Activated T-cell treated with anti-CD3 and anti-CD28 coated beads, Interleukin-2, amount 50 U/mL, for 4 hours (primary cell): Measurements from ENCODE around the gene SPATS2. TPM values are rescaled to one million over a fixed set of nuclear protein-coding genes. Genes with fewer than 3 reads are reported as not detected.

Experiments used
- ATAC-seq, 2 donors: fragments of 200-7000 bp; cut with Tn5 transposase; one replicate each; pipeline ENCODE4 v1.10.0; 2021
- DNase-seq: peaks from one replicate; pipeline ENCODE4 v3.0.0-alpha.2; 2020
- H3K27me3 Mint-ChIP-seq: one replicate; pipeline ENCODE4 v1.8.0; 2021; ENCODE audit warnings: low read depth, mixed read lengths
- H3K36me3 Mint-ChIP-seq: one replicate; pipeline ENCODE4 v1.8.0; 2022; ENCODE audit warnings: mixed read lengths; ENCODE audit not compliant: insufficient read depth
- H3K4me1 Mint-ChIP-seq: one replicate; pipeline ENCODE4 v1.8.0; 2021; ENCODE audit warnings: low read depth, mixed read lengths
- H3K4me3 Mint-ChIP-seq: one replicate; pipeline ENCODE4 v1.8.0; 2021; ENCODE audit warnings: mild to moderate bottlenecking, moderate library complexity, mixed read lengths
- H3K9me3 Mint-ChIP-seq: one replicate; pipeline ENCODE4 v1.8.0; 2021; ENCODE audit warnings: mixed read lengths
- total RNA-seq, 3 donors: library from RNA; stranded (reverse); gene quantifications; one replicate each; pipeline ENCODE4 v1.2.1, GENCODE V29; 2021

The SPATS2 gene
- total RNA-seq, 3 donors from 2014 or later = 6.9 to 7.2 (median 7.0) TPM

DNA sequence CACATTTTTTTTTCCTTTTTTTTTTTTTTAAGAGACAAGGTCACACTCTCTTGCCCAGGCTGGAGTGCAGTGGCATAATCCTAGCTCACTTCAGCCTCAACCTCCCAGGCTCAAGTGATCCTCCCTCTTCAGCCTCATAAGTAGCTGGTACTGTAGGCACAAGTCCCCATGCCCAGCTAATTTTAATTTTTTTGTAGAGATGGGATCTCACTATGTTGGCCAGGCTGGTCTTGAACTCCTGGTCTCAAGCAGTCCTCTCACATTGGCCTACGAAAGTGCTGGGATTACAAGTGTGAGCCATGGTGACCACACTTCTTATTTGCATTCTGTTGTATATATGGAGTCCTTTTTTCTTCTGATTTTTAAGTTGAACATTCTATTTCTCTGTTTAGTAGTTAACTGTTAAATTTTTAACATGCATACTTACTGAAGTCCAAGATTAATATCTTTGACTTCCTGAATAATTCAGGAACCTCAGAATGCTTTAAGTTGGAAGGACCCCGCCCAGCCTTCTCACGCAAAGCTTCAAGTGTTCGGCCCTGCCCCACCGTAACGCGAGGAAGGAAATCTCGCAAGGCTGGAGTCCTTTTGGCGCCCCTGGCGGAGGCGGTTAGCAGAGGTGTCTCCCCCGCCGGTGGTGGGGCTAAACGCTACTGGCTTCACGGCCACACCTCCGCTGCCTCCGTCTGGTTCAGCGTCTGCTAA, 21.6 kb downstream of the SPATS2 start:
- Mint-ChIP-seq H3K4me3 (no peak overlapping the region), H3K4me1 (no peaks in the 10 kb centered on the region), H3K9me3 (no peaks in the 10 kb centered on the region), H3K36me3 (no peaks in the 10 kb centered on the region), H3K27me3 (no peaks in the 10 kb centered on the region)
- peak; percentile 88 to 92 for ATAC-seq
- DNase-seq = peak; percentile 62

DNA sequence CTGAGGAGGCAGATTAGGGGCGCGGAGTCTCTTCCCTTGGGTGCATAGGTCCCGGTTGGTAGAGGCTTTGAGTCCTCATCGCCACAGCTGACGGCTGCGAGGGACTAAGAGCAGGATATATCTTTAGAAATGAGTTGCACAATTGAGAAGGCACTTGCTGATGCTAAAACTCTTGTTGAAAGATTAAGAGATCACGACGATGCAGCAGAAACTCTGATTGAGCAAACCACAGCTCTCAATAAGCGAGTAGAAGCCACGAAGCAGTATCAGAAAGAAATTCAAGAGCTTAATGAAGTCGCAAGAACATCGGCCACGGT, 22.1 kb downstream of the SPATS2 start:
- Mint-ChIP-seq H3K27me3 (no peaks in the 10 kb centered on the region), H3K4me3 (no peak overlapping the region), H3K4me1 (no peaks in the 10 kb centered on the region), H3K36me3 (no peaks in the 10 kb centered on the region), H3K9me3 (no peaks in the 10 kb centered on the region)
- no peak for DNase-seq
- no peak for ATAC-seq

DNA sequence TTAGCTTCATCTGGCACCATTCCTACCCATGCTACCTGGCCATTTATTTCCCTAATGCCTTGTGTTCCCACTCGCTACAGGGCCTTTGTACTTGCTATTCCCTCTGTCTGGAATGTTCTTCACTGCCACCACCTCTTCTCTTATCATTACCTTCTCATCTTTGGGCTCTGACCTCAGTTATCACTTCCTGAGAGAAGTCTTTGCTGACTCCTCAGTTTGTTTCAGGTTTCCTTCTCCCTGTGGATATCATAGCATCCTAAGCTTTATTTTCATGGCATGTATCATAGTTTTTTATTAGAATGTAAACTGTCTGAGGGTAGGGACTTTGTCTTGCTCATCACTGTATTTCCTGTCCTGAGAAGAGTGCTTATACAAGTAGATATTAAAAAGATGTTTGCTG, 29.7 kb downstream of the SPATS2 start:
- no peaks in the 10 kb centered on the region for H3K9me3 Mint-ChIP-seq
- no peak overlapping the region for H3K4me3 Mint-ChIP-seq
- ATAC-seq (no peak), DNase-seq (no peak)
- H3K4me1 Mint-ChIP-seq = no peaks in the 10 kb centered on the region
- H3K36me3 Mint-ChIP-seq = no peaks in the 10 kb centered on the region
- no peaks in the 10 kb centered on the region for H3K27me3 Mint-ChIP-seq

DNA sequence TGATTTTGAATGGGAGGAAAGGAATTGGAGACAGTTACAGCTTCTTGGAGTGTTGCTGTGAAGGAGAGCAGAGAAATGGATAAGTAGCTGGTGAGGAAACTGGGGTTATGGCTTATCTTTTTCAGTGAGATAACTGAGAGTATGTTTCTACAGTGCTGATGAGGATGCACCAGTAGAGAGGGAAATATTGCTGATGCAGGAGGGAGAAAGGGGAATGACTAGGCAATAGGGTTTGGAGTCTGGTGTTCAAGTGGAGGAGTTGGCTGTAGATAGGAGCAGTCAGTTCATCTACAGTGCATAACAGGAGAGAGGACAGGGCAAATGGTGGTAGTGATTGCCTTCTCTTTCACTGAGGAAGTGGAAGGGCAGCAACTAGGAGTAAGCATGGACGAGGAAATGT, 33.0 kb downstream of the SPATS2 start:
- Mint-ChIP-seq H3K4me3 (no peak overlapping the region), H3K9me3 (no peaks in the 10 kb centered on the region), H3K27me3 (no peaks in the 10 kb centered on the region)

DNA sequence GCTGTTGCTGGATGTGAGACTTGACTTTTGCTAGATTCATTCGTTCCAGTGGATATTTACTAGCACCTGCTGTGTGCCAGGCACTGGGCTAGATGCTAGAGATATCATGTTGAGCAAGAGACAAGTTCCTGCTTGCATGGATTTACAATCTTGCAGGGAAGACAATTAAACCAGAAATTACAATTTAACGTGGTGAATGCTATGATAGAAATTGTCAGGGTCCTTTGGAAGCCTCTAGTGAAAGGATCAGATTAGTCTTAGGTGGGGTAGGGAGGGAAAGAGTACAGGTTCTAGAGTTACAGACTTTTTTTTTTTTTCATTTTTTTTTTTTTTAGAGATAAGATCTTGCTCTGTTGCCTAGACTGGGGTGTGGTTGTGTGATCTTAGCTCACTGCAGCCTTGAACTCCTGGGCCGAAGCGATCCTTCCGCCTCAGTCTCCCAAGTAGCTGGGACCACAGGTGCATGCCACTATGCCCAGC, 36.7 kb downstream of the SPATS2 start:
- no peak overlapping the region for H3K4me3 Mint-ChIP-seq
- no peak for ATAC-seq

More for the DNA sequence above, 33.0 kb downstream of the SPATS2 start:
- peaks cover 8% of the 10 kb centered on the region for H3K4me1 Mint-ChIP-seq
- H3K36me3 Mint-ChIP-seq = no peaks in the 10 kb centered on the region
- no peak for ATAC-seq
- no peak for DNase-seq

DNA sequence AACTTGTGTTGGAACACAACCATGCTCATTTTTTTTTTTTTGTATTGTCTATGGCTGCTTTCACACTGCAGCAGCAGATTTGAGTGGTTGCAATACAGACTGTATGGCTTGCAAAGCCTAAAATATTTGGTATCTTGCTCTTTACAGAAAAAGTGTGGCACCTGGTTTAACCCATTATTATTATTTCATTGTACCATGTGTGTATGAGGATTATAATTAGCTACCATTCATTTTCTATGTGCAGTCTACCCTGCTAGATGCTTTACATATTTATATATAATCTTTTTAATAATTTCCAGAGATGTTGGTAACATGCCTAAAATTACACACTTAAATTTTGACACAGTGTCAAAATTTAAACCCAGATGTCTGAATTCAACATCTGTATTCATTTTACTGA, 37.7 kb downstream of the SPATS2 start:
- Mint-ChIP-seq H3K4me3 (no peak overlapping the region), H3K36me3 (no peaks in the 10 kb centered on the region), H3K9me3 (no peaks in the 10 kb centered on the region), H3K4me1 (peaks cover 8% of the 10 kb centered on the region), H3K27me3 (no peaks in the 10 kb centered on the region)
- DNase-seq (no peak), ATAC-seq (no peak)

More for the DNA sequence above, 36.7 kb downstream of the SPATS2 start:
- no peak for DNase-seq
- H3K27me3 Mint-ChIP-seq = no peaks in the 10 kb centered on the region
- H3K36me3 Mint-ChIP-seq = no peaks in the 10 kb centered on the region
- H3K9me3 Mint-ChIP-seq = no peaks in the 10 kb centered on the region
- peaks cover 8% of the 10 kb centered on the region for H3K4me1 Mint-ChIP-seq

DNA sequence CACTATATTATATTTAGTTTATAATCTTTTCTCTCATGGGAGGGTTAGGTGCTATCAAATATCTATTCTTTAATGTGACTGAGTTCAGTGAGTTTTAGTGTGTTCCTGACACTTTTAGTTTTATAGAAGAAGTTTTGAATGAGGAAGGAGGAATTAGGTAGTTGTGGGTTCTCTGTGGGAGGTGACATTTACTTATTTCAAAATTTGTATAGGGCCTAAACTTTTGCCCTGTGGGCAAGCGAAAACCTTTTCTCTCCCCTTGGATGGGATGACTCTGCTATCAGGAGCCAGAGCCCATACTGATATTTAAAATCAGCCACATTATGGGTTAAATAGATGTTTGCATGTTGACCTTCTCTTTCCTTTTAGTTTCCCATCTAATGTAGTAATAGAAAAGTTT, 43.6 kb downstream of the SPATS2 start:
- ATAC-seq = no peak
- no peak for DNase-seq
- no peaks in the 10 kb centered on the region for H3K9me3 Mint-ChIP-seq
- no peaks in the 10 kb centered on the region for H3K27me3 Mint-ChIP-seq
- H3K36me3 Mint-ChIP-seq = no peaks in the 10 kb centered on the region
- no peak overlapping the region for H3K4me3 Mint-ChIP-seq
- H3K4me1 Mint-ChIP-seq = no peaks in the 10 kb centered on the region

DNA sequence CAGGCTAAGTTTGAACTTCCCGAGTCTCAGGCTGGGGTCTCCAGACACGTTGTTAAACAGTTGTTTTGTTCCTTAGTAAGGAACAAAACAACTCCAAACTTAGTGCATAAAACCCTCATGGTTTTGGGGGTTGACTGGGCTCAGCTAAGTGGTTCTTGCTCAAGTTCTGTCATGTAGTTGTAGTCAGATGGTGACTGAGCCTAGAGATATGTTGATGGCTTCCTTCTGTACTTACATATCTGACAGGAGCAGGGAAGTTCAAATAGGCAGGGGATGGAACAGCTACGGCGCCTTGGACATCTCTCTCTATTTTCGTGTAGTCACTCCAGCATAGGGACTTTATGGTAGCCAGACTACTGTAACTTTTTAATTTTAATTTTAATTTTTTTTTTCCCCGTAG, 45.7 kb downstream of the SPATS2 start:
- H3K4me1 Mint-ChIP-seq = no peaks in the 10 kb centered on the region
- H3K27me3 Mint-ChIP-seq = no peaks in the 10 kb centered on the region
- ATAC-seq = no peak
- H3K9me3 Mint-ChIP-seq = no peaks in the 10 kb centered on the region
- H3K4me3 Mint-ChIP-seq = no peak overlapping the region
- no peaks in the 10 kb centered on the region for H3K36me3 Mint-ChIP-seq
- DNase-seq = no peak

DNA sequence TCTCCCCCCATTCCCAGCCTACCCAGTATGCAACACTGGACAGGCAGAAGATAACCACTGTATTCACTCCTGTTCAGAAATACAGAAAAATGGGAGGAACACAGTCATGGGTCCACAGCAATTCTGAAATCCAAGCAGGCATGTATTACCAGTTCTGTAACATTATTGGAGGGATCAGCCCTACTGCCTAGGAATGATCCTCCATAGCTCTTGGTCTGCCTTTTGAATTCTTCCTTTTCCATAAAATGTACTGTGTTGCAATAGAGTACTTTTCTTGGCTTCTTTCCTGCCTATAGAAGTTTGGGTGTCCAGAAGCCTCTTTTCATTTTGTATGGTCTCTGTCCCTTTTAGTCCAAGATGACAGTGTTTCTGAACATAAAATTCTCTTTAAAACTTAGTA, 46.5 kb downstream of the SPATS2 start:
- Mint-ChIP-seq H3K9me3 (no peaks in the 10 kb centered on the region), H3K4me3 (no peak overlapping the region), H3K27me3 (no peaks in the 10 kb centered on the region), H3K4me1 (no peaks in the 10 kb centered on the region), H3K36me3 (no peaks in the 10 kb centered on the region)
- no peak for DNase-seq
- no peak for ATAC-seq

DNA sequence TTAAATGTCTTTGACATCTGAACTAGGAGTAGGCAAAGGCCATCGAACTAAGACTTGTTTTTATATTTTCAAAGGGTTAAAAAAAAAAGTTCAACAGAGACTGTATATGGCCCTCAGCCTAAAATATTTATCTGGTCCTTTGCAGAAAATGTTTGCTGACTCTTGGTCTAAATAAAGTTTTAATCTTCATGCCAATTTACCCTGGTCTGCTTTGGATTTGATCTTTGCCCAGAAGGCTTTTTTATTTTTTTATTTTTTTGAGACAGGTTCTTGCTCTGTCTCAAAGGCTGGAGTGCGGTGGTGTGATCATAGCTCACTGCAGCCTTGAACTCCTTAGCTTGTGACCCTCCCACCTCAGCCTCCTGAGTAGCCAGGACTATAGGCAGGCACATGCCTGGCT, 47.1 kb downstream of the SPATS2 start:
- no peaks in the 10 kb centered on the region for H3K9me3 Mint-ChIP-seq
- no peaks in the 10 kb centered on the region for H3K27me3 Mint-ChIP-seq
- DNase-seq = no peak
- no peak for ATAC-seq
- no peaks in the 10 kb centered on the region for H3K36me3 Mint-ChIP-seq
- H3K4me3 Mint-ChIP-seq = no peak overlapping the region
- H3K4me1 Mint-ChIP-seq = no peaks in the 10 kb centered on the region

DNA sequence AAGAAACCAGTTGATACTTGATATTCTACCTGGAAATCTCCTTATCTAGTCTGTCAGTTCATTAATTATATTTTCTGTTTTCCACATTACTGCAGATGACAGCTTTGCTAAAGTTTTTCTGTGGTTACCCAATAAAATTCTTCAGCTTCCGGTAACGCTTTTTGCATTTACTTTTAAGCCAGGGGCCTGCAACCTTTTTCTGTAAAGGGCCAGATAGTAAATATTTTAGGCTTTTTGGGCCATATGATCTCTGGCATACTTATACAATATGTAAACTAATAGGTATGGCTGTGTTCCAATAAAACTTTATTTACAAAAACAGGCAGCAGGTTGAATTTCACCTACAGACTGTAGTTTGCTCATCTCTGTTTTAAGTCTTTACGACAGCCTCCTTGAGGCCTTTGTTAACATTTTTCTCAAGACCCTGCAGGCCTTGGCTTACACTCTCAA, 48.3 kb downstream of the SPATS2 start:
- DNase-seq (no peak), ATAC-seq (no peak)
- Mint-ChIP-seq H3K4me1 (no peaks in the 10 kb centered on the region), H3K4me3 (no peak overlapping the region), H3K9me3 (no peaks in the 10 kb centered on the region), H3K36me3 (no peaks in the 10 kb centered on the region), H3K27me3 (no peaks in the 10 kb centered on the region)

DNA sequence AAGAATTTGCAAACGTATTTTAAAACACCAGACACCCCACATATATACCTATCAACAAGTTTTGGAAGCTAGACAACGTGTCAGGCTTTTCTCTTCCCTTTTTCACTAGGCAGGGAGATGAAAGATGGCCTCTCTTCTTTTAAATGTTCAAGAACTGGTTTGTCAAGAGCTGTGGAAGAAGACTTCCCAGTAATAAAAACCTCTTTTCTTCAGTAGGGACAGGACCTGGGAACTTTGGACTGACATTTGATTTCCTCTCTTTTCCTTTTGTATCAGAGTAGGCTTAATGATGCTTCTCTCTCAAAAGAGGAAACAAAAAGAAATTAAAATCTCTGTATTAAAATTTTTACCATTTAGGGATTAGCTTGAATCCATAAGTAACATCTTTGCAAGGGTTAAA, 49.6 kb downstream of the SPATS2 start:
- ATAC-seq (no peak), DNase-seq (no peak)
- Mint-ChIP-seq H3K4me1 (no peaks in the 10 kb centered on the region), H3K36me3 (no peaks in the 10 kb centered on the region), H3K4me3 (no peak overlapping the region), H3K27me3 (no peaks in the 10 kb centered on the region), H3K9me3 (no peaks in the 10 kb centered on the region)

DNA sequence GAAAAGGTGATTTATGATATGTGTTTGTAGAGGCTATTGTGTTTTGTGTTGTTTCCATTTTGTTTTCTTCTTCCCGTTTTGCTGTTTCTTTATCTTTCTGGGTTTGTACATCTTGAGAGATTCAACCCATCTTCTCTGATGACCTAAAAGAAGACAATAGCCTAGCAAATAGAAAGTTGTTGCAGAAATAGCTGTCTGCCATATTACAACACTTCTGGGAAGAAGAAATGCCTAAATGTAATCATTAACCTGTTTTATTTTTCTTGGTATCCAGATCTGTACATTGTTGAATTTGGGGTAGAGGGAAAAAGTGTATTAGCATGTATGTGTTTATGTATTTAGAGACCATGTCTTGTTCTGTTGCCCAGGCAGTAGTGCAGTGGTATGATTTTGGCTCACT, 50.3 kb downstream of the SPATS2 start:
- Mint-ChIP-seq H3K4me3 (no peak overlapping the region), H3K9me3 (no peaks in the 10 kb centered on the region), H3K27me3 (no peaks in the 10 kb centered on the region), H3K36me3 (no peaks in the 10 kb centered on the region), H3K4me1 (no peaks in the 10 kb centered on the region)
- DNase-seq (no peak), ATAC-seq (no peak)

DNA sequence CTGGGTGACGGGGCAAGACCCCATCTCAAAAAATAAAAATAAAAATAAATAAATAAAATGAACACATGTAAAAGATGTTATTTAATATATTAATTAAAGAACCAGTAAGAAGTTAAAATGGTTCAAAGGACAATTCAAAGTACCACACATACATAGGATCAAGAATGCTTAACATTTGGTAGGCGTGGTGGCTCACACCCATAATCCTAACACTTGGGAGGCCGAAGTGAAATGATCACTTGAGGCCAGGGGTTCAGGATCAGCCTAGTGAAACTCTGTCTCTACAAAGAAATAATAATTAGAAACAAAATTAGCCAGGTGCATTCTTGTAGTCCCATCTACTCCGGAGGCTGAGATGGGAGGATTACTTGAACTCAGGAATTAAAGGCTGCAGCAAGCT, 53.3 kb downstream of the SPATS2 start:
- no peak overlapping the region for H3K4me3 Mint-ChIP-seq
- ATAC-seq (no peak), DNase-seq (no peak)
- no peaks in the 10 kb centered on the region for H3K36me3 Mint-ChIP-seq
- no peaks in the 10 kb centered on the region for H3K27me3 Mint-ChIP-seq
- H3K9me3 Mint-ChIP-seq = no peaks in the 10 kb centered on the region
- no peaks in the 10 kb centered on the region for H3K4me1 Mint-ChIP-seq

DNA sequence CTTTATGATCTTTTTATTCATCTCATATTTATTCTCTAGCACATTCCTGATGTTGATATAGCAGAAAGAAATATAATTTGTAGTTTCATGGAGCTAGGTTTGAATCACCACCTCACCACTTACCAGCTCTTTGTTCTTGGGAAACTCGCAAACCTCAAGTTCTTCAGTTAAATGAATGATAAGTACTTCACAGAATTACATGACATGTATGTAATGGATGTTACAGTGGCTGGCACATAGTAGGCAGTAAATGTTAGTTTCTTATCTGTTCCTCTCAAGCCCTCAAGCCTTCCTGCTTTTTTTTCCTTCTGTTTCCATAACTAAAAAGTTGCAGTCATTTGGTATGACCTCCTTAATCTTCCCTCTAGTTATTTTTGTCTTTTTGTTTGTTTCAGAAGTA, 54.9 kb downstream of the SPATS2 start:
- ATAC-seq (no peak), DNase-seq (no peak)

DNA sequence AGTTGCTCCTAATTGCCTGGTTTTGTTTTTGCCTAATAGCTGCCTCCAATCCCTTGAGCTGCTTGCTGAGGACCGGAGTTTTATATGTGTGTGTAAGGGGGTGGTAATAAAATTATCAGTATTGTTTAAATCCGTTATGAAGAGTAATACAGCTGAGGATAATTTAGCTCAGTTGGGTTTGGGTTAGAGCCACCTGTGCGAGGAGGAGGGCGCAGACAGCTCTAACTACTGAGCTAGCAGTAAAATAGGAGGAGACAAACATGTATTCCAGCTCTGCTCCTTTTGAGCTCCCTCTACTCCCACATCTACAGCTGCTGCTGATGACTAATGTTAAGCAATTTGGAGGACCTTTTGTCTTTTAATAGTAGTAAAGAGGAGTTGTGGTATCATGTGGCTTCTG, 61.5 kb downstream of the SPATS2 start:
- no peak for ATAC-seq
- Mint-ChIP-seq H3K4me1 (no peaks in the 10 kb centered on the region), H3K9me3 (no peaks in the 10 kb centered on the region), H3K36me3 (peaks cover 3% of the 10 kb centered on the region), H3K27me3 (no peaks in the 10 kb centered on the region), H3K4me3 (no peak overlapping the region)
- DNase-seq = no peak

More for the DNA sequence above, 54.9 kb downstream of the SPATS2 start:
- Mint-ChIP-seq H3K9me3 (no peaks in the 10 kb centered on the region), H3K4me3 (no peak overlapping the region), H3K36me3 (peaks cover 3% of the 10 kb centered on the region), H3K4me1 (no peaks in the 10 kb centered on the region), H3K27me3 (no peaks in the 10 kb centered on the region)
